GM19468 (cell line): Measurements from ENCODE around the gene PAQR5.
"Not testable (repeated sequence)": the region's sequence is repeated elsewhere in the genome, so short reads cannot be mapped to it uniquely, and the experiment has no call there.

Experiments
- ATAC-seq: cut with Tn5 transposase; IDR thresholded peaks from one replicate; pipeline ENCODE4 v1.9.1; 2021; ENCODE audit warnings: mild to moderate bottlenecking, moderate library complexity, moderate number of reproducible peaks; ENCODE audit not compliant: unreplicated experiment; ENCODE audit errors: extremely low read depth

Gene PAQR5

GRCh38 chr15:69343133-69343532 is 44.4 kb downstream of the PAQR5 start:
- no peak for ATAC-seq

GRCh38 chr15:69344238-69344637 is 45.5 kb downstream of the PAQR5 start:
- no peak for ATAC-seq

GRCh38 chr15:69346112-69346511 is 47.4 kb downstream of the PAQR5 start:
- no peak for ATAC-seq

- ATAC-seq, result no peak
These were observed 52.6 kb downstream of the PAQR5 start for GRCh38 chr15:69351333-69351732.

DNA sequence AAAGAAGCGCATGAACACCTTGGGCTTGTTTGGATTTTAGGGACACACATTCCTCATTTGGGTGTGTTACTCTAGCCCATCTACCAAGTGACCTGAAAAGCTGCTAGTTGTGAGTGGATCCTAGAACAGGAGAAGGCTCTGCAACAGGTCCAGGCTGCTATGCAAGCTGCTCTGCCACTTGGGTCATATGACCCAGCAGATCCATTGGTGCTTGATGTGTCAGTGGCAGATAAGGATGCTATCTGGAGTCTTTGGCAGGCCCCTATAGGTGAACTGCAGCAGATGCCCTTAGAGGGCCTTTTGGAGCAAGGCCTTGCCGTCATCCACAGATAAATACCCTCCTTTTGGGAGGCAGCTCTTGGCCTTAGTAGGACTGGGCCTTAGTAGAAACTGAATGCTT is 53.2 kb downstream of the PAQR5 start:
- ATAC-seq, result no peak

- no peak for ATAC-seq
These were observed 59.4 kb downstream of the PAQR5 start for GRCh38 chr15:69357773-69358771.

- no peak for ATAC-seq
These were observed 60.1 kb downstream of the PAQR5 start for GRCh38 chr15:69358850-69359249.

- no peak for ATAC-seq
These were observed 61.0 kb downstream of the PAQR5 start for GRCh38 chr15:69359722-69360121.

- ATAC-seq, result no peak
These were observed 61.9 kb downstream of the PAQR5 start for GRCh38 chr15:69360642-69361041.

GRCh38 chr15:69367236-69367635 is 68.5 kb downstream of the PAQR5 start:
- no peak for ATAC-seq

GRCh38 chr15:69369631-69370030 is 70.9 kb downstream of the PAQR5 start:
- ATAC-seq, result no peak

DNA sequence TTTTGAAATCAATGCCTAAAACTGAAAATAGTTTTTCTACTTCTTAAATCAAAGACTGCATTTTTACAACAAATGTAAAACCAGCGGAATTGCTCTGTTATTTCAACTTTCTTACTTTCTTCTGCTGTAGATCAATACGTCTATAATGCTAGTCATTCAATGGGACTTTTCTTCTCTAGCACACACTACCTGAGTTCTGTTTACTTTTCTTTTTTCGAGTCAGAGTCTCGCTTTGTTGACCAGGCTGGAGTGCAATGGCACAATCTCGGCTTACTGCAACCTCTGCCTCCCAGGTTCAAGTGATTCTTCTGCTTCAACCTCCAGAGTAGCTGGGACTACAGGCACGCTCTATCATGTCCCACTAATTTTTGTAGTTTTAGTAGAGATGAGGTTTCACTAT is 74.7 kb downstream of the PAQR5 start:
- no peak for ATAC-seq

DNA sequence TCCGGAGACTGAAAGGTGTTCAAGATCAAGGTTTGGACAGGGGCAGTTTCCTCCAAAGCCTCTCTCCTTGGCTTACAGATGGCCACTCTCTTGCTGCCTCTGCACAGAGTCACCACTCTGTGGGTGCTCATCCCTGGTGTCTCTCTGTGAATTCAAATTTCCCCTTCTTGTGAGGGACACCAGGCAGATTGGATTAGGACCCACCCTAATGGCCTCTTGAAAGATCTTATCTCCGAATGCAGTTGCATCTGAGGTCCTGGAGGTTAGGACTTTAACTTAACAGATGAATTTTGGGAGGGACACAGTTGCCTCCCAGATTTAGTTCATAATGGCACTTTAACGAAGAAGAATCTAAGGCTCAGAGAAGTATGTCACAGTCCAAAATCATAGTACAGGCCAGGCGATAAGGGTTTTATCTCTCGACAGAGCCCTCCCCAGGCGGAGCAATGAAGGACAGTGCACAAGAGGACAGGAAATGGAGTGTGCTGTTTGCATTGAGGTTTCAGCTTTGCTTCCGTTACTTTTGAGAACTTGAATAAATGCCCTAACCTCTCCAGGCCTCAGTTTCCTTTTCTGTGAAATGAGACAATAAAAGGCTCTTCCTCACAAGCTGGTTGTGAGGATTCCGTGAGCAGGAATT is 76.6 kb downstream of the PAQR5 start:
- ATAC-seq, result no peak

DNA sequence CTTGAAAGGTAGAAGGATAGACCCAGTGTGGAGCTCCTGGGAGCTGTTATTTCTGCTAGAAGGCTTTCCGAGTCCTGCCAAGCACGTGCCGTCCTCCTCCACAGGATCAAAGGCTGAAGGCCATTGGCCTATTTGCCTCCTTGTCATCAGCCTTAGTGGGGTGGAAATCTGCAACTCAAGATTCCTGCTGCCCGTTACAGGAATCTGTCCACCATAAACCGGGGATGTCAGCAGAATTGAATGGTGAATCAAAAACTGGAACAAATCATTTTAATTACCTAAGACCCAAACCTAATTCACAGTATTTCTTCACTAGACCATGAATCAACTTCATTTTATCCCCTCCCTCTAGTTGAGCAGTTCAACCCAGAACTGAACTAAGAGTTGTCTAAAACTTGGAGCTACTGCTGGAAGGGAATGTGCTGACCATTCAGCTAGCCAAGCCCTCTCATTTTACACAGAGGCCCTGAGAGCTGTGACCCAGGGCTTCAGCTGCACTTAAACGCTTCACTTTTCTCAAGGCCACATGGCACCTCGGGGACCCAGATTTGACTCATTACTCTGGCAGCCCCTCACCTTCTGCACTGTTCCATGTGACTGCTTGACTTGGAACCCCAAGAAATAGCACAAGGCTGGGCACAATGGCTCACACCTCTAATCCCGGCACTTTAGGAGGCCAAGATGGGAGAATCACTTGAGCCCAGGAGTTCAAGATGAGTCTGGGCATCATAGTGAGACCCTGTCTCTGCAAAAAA is 78.7 kb downstream of the PAQR5 start:
- no peak for ATAC-seq

- no peak for ATAC-seq
These were observed 81.5 kb downstream of the PAQR5 start for GRCh38 chr15:69380100-69380725.

GRCh38 chr15:69380726-69381105 is 82.0 kb downstream of the PAQR5 start:
- ATAC-seq, result no peak

GRCh38 chr15:69382176-69382575 is 83.5 kb downstream of the PAQR5 start:
- not testable (repeated sequence) for ATAC-seq

DNA sequence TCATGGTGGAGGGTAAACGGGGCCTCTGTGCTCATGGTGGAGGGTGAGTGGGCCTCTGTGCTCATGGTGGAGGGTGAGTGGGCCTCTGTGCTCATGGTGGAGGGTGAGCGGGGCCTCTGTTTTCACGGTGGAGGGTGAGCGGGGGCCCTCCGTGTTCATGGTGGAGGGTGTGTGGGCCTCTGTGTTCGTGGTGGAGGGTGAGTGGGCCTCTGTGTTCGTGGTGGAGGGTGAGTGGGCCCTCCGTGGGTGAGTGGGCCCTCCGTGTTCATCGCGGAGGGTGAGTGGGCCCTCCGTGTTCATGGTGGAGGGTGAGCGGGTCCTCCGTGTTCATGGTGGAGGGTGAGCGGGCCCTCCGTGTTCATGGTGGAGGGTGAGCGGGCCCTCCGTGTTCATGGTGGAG is 85.4 kb downstream of the PAQR5 start:
- ATAC-seq, result not testable (repeated sequence)

DNA sequence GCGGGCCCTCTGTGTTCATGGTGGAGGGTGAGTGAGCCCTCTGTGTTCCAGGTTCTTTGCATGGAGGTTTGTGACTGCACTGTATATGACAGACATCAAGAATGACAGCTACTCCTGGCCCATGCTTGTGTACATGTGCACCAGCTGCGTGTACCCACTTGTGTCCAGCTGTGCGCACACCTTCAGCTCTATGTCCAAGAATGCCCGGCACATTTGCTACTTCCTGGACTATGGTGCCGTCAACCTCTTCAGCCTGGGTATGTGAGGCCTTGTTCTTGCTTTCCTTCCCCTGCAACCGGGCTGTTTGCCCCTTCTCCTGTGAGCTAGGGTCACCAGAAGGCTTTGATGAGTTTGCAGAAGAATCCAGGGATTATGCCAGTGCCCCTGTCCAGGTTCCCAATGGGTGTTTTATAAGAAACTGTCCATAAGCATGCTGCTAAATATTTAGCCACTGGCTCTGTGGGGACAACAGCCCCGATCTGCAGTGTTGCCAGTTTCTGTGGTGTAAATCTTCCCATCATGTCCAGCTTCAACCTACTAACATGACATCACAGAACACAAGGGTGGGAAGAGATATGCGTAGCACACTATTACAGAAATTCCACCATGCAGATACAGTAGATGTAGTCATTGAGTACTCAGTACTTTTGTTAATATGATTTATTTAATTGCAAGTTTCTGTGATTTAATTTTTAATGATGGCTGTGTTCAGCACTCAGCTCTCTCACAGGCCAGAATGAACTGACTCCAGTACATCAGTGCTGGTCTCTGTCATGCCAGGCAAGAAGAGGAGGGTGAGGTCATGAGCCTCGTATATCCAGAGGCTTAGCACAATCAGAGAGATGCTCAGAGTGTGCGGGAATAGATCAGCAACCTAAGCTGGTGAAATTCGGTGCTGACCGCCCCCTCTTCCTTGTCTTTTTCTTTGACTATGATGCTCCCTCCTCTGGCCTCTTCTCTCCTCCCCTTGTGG is 86.2 kb downstream of the PAQR5 start:
- no peak for ATAC-seq
